HepG2 (cell line): Measurements from ENCODE around the gene APOL2. TPM values are rescaled to one million over a fixed set of nuclear protein-coding genes. Genes with fewer than 3 reads are reported as not detected.

ENCODE experiments used
- ASH2L ChIP-seq: fragments of 300-600, 200-600 bp; sonication (generic); IDR thresholded peaks from 2 replicates; pipeline ENCODE4 v1.7.0; 2017; ENCODE audit warnings: low read depth, mild to moderate bottlenecking, moderate library complexity, mixed read lengths, low read length; ENCODE audit not compliant: insufficient read length
- ELF3 ChIP-seq: IDR thresholded peaks from 2 replicates; pipeline ENCODE4 v1.6.1; 2016; ENCODE audit warnings: missing genetic modification reagents, missing compliant biosample characterization
- IRF9 ChIP-seq: sonication (generic); formaldehyde crosslinking; IDR thresholded peaks from 2 replicates; pipeline ENCODE4 v1.8.0; 2022; ENCODE audit warnings: missing genetic modification reagents, mild to moderate bottlenecking, borderline replicate concordance
- MED13 ChIP-seq: sonication (generic); formaldehyde crosslinking; IDR thresholded peaks from 2 replicates; pipeline ENCODE4 v1.5.0; 2020; ENCODE audit warnings: missing genetic modification reagents
- NCOA2 ChIP-seq: sonication (generic); formaldehyde crosslinking; IDR thresholded peaks from 2 replicates; pipeline ENCODE4 v1.8.0; 2022; ENCODE audit warnings: inconsistent platforms
- NCOR1 ChIP-seq: fragments of 200-600 bp; sonication (generic); IDR thresholded peaks from 2 replicates; pipeline ENCODE4 v1.7.0; 2017; ENCODE audit warnings: antibody characterized with exemption, low read length, borderline replicate concordance
- PAXIP1 ChIP-seq: sonication (generic); formaldehyde crosslinking; conservative IDR thresholded peaks from 2 replicates; pipeline ENCODE4 v1.4.0; 2020; ENCODE audit warnings: mild to moderate bottlenecking, missing genetic modification reagents, moderate library complexity
- POGZ ChIP-seq: sonication (generic); formaldehyde crosslinking; IDR thresholded peaks from 2 replicates; pipeline ENCODE4 v1.4.0; 2020; ENCODE audit warnings: mild to moderate bottlenecking, missing genetic modification reagents
- POLR2AphosphoS5 ChIP-seq: IDR thresholded peaks from 2 replicates; pipeline ENCODE4 v1.6.1; 2012; ENCODE audit warnings: low read depth, low read length
- THAP9 ChIP-seq: sonication (generic); formaldehyde crosslinking; IDR thresholded peaks from 2 replicates; pipeline ENCODE4; 2020; ENCODE audit warnings: missing genetic modification reagents, mild to moderate bottlenecking, borderline replicate concordance
- ZBTB7B ChIP-seq: sonication (generic); formaldehyde crosslinking; IDR thresholded peaks from 2 replicates; pipeline ENCODE4 v1.4.0; 2020; ENCODE audit warnings: missing genetic modification reagents
- ZFP90 ChIP-seq: sonication (generic); formaldehyde crosslinking; IDR thresholded peaks from 2 replicates; pipeline ENCODE4 v1.8.0; 2022; ENCODE audit warnings: missing genetic modification reagents, mild to moderate bottlenecking, inconsistent platforms, borderline replicate concordance
- ZFP91 ChIP-seq: sonication (generic); formaldehyde crosslinking; IDR thresholded peaks from 2 replicates; pipeline ENCODE4 v1.9.0; 2022; ENCODE audit warnings: missing genetic modification reagents, mild to moderate bottlenecking, borderline replicate concordance
- ZFY ChIP-seq: sonication (generic); formaldehyde crosslinking; IDR thresholded peaks from 2 replicates; pipeline ENCODE4 v1.4.0; 2020; ENCODE audit warnings: missing genetic modification reagents
- ZNF432 ChIP-seq: sonication (generic); formaldehyde crosslinking; IDR thresholded peaks from 2 replicates; pipeline ENCODE4 v1.5.0; 2020; ENCODE audit warnings: missing genetic modification reagents, mild to moderate bottlenecking, borderline replicate concordance
- ZNF619 ChIP-seq: sonication (generic); formaldehyde crosslinking; IDR thresholded peaks from 2 replicates; pipeline ENCODE4 v1.4.0; 2020; ENCODE audit warnings: mild to moderate bottlenecking, missing genetic modification reagents
- ZNF792 ChIP-seq: IDR thresholded peaks from 2 replicates; pipeline ENCODE4 v1.6.1; 2016
- polyA plus RNA-seq, 8 experiments: library from polyadenylated mRNA; depleted of rRNA in 3 of 8; stranded (reverse) in 7 of 8; unstranded in 1 of 8; fragments of >200 nt; fragmentation: Illumina TruSeq in 4 of 8; extraction: Trizol in 4 of 8; gene quantifications; 2 replicates each; pipeline versions ENCODE4 v1.2.1 to v1.2.3, GENCODE V29; 2011 to 2016; ENCODE audit warnings: low read depth in 4 of 8, missing spikeins in 1 of 8, mixed read lengths in 1 of 8; ENCODE audit not compliant: insufficient read depth in 1 of 8
- total RNA-seq, 5 experiments: library from RNA; depleted of rRNA; stranded (reverse); fragments of >200 nt; fragmentation: Illumina TruSeq; extraction: Trizol; gene quantifications; 2 replicates each; pipeline ENCODE4 v1.2.3, GENCODE V29; 2016; ENCODE audit warnings: low read depth in 1 of 5

APOL2 gene
- total and polyA plus RNA-seq, 2 of the 13 experiments (the other 11 are each of a cell fraction or from before 2014, with no cell fraction given), result 28.7 to 51.2 TPM

- TF ChIP-seq ASH2L (peak; percentile 27), ZFY (peak; percentile 64; the same call in 1 of the 2 replicates), NCOA2 (CRISPR knock-in tag) (peak; percentile 49; the same call in 1 of the 2 replicates), ZBTB7B (CRISPR knock-in tag) (peak; percentile 95), ZNF792 (CRISPR knock-in tag) (peak; percentile 52; the same call in 1 of the 2 replicates), ZFP91 (CRISPR knock-in tag) (peak; percentile 59; the same call in 1 of the 2 replicates), POLR2AphosphoS5 (peak; percentile 46; the same call in 1 of the 2 replicates), POGZ (CRISPR knock-in tag) (peak; percentile 63), ZFP90 (0 out of 2 replicates have a peak, but pooled peaks have one; percentile 74), NCOR1 (peak; percentile 65), IRF9 (CRISPR knock-in tag) (0 out of 2 replicates have a peak, but pooled peaks have one; percentile 46), ELF3 (CRISPR knock-in tag) (peak; percentile 83), ZNF619 (CRISPR knock-in tag) (peak; percentile 74; the same call in 1 of the 2 replicates), THAP9 (CRISPR knock-in tag) (peak; percentile 24; the same call in 1 of the 2 replicates), MED13 (0 out of 2 replicates have a peak, but pooled peaks have one; percentile 55), PAXIP1 (CRISPR knock-in tag) (peak; percentile 98), ZNF432 (CRISPR knock-in tag) (0 out of 2 replicates have a peak, but pooled peaks have one; percentile 41)
Observed at GRCh38 chr22:36251979-36252608, 12.8 kb upstream of the APOL2 start (continued).
